M059J (cell line): ENCODE data around the gene SCMH1. TPM values are rescaled to one million over a fixed set of nuclear protein-coding genes. Genes with fewer than 3 reads are reported as not detected.
"Not testable (repeated sequence)": the region's sequence is repeated elsewhere in the genome, so short reads cannot be mapped to it uniquely, and the experiment has no call there.

Source experiments
- DNase-seq: peaks from one replicate; pipeline ENCODE4 v3.0.0-alpha.2; 2012; ENCODE audit warnings: low read depth
- total RNA-seq: library from RNA; depleted of rRNA; stranded (reverse); fragments of >200 nt; shearing (Covaris generic); gene quantifications from 2 replicates; pipeline ENCODE4 v1.2.3, GENCODE V29; 2014

The SCMH1 gene
- total RNA-seq, 1 experiment from 2014 or later: 28.8 TPM

DNA sequence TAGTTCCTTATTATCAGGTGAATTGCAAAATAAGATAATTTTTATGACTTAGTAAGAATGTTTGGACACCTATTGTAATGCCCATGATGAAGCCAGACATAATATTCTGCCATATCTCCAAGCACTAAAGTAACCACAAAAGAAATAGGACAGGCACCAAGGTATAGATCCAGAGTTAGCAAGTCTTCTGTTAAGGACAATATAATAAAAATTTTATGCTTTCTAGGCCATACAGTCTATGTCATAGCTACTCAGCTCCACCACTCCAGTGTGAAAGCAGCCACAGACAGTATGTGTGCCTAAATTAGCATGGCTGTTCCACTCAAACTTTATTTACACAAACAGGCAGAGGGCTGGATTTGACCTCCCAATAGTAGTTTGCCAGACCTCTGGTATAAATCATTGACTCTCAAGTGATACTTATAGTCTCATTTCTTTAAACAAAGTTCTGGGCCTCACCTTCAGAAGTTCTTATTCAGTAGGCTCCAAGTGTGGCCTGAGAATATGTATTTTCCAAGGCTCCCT is 88.3 kb downstream of the SCMH1 start:
- no peak for DNase-seq

DNA sequence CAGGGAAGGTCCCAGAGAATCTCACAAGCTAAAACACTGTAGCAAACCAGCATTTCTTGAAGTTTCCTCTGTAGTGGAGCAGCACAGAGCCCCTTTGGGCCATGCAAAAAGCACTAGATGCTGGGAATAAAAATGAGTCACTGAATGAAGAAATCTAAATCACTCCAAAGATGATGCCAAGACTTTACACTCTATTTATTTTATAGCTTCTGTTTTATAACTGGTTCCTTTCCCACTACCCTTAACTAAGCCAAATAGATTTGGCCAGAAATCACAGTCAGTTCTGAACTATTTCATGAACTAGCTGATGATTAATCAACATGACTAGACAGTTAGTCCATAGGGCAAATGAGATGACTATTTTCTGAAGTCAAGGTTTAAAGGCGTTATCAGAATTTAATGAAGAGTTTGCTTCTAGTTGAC is 89.5 kb downstream of the SCMH1 start:
- peak; percentile 96 for DNase-seq

DNA sequence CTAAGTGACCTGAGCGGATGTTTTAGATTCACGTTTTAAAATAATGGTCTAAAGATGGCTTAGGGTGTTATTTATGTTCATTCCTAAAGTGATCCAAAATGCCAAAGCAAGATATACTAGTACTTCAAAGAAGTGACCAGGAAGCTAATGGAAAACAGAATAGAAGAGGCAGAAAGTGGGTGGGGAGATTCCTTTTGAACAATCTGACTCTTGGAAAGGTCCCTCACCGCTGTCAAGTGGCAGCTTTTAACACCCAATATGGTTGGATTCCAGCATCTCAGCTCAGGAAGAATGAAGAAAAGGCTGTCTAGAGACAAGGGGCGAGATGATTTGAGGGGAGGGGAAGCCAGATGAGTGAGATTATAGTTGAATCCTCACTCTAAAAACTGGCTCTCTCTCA is 90.3 kb downstream of the SCMH1 start:
- DNase-seq: no peak

- no peak for DNase-seq
Observed at GRCh38 chr1:41149570-41149969, 92.5 kb downstream of the SCMH1 start.

DNA sequence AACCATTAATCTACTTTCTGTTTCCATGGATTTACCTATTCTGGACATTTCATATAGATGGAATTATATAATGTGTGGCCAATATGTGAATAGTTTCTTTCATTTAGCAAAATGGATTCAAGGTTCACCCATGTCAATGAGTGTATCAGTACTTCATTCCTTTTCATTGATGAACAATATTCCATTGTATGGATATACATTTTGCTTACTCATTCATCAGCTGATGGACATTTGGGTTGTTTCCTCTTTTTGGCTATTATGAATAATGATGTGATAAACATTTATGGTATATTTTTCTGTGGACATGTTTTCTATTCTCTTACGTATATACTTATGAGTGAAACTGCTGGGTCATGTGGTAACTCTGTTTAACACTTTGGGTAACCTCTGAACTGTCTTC is 97.8 kb downstream of the SCMH1 start:
- DNase-seq: no peak

GRCh38 chr1:41138549-41138948 is 103.6 kb downstream of the SCMH1 start:
- no peak for DNase-seq

DNA sequence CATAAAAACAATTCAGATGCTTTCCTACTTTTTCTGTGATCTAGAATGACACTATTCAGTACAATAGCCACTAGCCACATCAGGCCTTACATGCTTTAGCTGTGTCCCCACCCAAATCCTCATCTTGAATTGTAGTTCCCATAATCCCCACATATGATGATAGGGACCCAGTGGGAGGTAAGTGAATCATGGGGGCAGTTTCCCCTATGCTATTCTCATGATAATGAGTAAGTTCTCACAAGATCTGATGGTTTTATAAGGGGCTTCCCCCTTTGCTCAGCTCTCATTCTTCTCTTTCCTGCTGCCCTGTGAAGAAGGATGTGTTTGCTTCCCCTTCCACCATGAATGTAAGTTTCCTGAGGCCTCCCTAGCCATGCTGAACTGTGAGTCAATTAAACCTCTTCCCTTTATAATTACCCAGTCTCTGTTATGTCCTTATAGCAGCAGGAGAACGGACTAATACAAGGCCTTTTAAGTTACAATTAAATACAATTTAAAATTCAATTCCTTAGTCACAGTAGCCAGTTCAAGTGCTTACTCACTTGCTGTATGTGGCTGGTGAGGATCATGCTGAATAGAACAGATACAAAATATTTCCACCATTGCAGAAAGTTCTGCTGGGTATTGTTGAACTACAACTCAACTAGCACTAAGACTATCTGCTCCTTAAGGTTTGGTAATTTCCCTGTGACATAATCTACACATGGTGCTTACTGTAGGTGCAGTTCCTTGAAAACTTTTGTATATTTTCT is 106.7 kb downstream of the SCMH1 start:
- DNase-seq: no peak

GRCh38 chr1:41134325-41134724 is 107.8 kb downstream of the SCMH1 start:
- DNase-seq: not testable (repeated sequence)

GRCh38 chr1:41122851-41123518 is 119.1 kb downstream of the SCMH1 start:
- DNase-seq: peak; percentile 81

- no peak for DNase-seq
Observed at GRCh38 chr1:41122148-41122547, 120.0 kb downstream of the SCMH1 start.

DNA sequence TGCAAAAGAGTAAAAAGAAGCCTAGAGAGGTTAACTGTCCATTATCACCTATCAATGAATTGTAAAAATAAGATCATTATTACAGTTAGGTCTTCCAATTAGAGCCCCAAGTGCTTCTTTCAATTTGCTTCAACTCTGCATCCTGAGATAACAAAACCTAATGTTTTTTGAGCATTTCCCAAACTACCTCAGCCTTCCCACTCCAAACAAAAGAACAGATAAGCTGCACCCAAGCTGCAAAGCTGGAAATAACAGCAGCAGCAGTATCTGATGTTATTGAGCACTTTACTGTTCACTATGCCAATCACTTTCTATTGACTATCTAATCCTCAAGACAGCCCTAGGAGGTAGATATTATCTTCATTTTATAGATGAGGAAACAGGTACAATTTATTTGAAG is 123.5 kb downstream of the SCMH1 start:
- no peak for DNase-seq

GRCh38 chr1:41117241-41117640 is 124.9 kb downstream of the SCMH1 start:
- DNase-seq: not testable (repeated sequence)

DNA sequence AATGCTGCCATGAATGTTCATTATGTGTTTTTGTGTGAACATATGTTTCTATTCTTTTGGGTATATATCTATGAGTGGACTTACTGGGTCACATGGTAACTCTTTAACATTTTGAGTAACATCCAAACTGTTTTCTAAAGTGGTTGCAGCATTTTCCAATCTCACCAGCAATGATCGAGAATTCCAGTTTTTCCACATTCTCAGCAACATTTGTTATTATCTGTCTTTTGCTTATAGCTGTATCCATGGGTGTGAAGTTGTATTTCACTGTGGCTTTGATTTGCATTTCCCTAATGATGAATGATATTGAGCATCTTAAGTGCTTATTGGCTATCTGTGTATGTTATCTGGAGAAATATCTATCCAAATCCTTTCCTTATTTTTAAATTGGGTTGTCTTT is 131.4 kb downstream of the SCMH1 start:
- DNase-seq: no peak

- DNase-seq: no peak
Observed at GRCh38 chr1:41110286-41110685, 131.8 kb downstream of the SCMH1 start.

DNA sequence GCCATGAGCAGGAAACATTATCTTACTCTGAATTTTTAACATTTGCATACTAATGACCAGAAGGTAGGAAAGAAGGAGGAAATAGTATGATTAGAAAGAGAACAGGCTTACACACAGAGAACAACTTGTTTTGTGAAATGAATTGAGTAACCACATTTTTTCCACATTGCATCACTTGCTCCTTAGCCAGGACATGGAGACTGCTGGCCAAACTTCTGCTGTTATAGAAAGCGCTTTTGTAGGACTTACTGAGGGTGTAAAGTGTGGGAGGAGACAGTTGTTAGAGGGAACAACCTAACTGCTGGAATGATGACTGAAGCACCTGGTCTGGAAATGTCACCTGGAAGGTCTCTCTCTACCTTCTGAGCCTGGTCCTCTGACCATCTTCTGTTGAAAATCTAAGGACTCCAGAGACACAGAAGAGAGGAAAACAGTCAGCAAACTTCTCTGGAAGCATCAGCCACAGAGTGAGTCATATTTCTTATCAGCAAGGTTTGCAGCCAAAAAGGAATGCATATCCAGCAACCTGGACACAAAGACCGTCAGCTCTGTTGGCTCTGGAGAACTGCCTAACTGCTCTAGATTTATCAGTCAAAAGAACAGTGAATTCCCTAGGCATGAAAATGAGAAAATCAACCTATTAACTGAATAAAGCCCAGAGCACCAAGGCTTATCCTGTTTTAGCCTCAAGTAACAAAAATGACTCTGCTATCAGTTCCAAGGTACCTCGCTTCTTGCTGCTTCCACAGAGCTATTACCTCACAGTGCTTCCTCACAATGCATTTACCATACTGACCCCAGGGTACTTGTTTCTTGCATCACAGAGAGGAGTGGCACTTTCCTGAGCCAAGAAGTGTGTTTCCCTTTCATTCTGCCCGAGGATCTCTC is 132.6 kb downstream of the SCMH1 start:
- DNase-seq: peak; percentile 95

DNA sequence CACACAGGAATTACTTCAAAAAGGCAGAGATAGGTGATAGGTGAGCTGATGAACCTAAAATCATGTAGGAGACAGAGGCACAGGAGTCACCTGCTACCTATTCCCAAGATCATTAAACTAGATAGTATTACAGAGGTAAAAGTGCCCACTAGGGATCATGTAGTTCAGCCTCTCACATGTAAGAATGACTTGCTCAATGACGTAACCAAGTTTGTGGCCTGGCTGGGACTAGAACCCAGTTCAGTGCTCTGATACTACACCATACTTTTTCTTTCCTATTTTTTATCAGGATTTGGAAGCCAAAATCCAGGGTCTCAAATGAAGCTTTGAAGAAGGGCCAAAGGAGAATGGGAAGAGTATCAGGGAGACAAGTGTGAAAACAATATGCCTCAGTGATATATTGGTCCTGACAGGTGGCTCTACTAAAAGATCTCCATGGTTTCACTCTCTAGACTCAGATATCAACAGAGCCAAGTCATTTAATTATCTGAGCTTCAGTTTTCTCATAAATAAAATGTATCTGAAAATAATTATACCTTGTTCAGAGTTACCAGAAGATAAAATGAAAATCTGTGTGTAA is 133.3 kb downstream of the SCMH1 start:
- no peak for DNase-seq

DNA sequence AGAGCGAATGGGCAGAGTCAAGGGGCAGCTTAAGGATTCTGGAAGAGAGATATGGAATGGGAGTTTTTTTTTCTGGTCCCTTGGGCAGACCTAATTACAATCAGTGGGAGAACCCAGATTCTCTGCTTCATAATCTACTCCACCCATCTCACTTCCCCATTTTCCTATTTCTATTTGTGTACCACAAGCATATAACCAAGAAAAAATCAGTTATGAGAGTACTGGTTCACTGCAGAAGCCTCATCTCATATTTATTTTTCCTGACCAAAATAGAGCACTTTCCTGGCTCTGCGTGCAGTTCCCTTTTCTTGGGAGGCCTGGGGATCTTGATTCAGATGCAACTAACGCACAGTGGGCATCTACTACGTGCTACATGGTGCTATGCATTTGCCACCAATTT is 138.3 kb downstream of the SCMH1 start:
- DNase-seq: no peak

DNA sequence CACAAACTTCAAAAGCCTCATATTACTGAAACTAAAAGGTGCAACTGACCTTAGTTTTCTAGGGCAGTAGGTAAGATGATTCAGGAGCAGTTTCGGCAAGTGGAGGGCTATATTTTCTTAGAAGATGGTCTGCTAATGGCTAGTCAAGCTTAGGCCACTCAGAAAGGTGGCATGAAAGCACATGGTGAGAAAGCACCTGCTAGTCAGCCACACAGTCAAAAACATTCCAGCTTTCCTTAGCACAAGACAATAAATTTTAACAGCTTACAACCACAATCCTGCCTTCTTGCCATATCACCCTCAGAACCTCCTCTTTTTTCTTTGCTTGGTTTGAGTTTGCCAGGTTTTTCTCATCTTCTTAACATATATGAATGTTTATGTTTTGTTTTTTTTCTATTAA is 139.5 kb downstream of the SCMH1 start:
- no peak for DNase-seq

- peak; percentile 89 for DNase-seq
Observed at GRCh38 chr1:41101950-41102607, 140.0 kb downstream of the SCMH1 start.

GRCh38 chr1:41101076-41101475 is 141.0 kb downstream of the SCMH1 start:
- no peak for DNase-seq

DNA sequence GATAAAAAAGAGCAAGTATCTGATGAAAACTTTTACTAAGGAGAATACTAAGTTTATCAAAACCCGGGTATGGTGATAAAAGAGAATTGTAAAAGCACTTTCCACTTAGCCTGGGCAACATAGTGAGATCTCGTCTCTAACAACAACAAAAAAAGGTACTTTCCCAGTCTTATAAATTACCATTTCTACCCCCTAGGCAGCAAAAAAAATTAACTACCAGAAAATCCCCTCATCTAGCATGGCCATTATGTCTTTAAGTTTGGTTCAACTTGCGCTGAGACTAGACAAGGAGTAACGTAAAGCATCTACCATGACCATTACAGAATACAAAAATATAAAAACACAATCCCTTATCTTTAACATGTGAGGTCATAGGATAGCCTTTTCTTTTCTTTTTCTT is 141.9 kb downstream of the SCMH1 start:
- DNase-seq: no peak
